GM21381 (cell line): ENCODE results near the gene GCM1.

Source experiments
- ATAC-seq: cut with Tn5 transposase; IDR thresholded peaks from one replicate; pipeline ENCODE4 v1.9.1; 2021; ENCODE audit warnings: mild to moderate bottlenecking, moderate library complexity; ENCODE audit not compliant: unreplicated experiment

The GCM1 gene

DNA sequence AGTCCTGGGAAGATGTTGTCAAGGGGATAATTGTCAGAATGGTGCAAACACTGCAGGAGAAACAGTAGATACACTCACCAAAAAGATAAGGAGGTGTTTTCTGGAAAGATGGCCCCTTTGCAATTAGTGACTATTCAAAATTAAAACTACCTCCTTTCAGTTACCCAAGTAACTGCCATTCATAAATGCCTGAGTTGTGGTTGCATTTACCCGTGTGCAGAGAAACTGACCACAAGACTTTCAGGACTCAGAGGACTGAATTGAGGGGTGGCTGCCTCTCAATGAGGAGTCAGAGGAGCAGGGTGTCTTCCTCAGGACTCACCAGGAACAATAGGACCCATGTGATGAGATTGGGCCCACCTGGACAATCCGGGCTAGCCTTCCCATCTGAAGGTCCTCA lies 39.0 kb downstream of the GCM1 start:
- ATAC-seq = peak; percentile 85

GRCh38 chr6:53107091-53107490 lies 41.5 kb downstream of the GCM1 start:
- ATAC-seq = no peak

DNA sequence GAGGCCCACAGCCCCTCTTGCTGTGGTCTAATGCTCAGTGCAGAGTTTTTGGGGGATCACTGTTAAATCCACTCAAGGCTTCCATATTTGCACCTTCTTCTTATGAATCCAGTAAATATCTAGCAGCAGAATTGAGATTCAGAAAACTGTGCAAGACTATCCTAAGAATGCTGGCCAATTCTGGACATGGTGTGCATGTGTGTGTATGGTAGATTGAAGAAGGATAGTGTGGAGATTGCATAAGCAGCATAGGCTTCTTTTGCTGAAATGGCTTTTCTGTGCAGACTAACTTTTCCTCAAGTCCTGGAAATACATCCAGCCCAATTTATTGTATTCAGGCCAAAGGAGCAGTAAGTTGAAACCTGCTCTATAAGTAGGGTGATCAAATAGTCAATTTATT lies 43.7 kb downstream of the GCM1 start:
- ATAC-seq = no peak

DNA sequence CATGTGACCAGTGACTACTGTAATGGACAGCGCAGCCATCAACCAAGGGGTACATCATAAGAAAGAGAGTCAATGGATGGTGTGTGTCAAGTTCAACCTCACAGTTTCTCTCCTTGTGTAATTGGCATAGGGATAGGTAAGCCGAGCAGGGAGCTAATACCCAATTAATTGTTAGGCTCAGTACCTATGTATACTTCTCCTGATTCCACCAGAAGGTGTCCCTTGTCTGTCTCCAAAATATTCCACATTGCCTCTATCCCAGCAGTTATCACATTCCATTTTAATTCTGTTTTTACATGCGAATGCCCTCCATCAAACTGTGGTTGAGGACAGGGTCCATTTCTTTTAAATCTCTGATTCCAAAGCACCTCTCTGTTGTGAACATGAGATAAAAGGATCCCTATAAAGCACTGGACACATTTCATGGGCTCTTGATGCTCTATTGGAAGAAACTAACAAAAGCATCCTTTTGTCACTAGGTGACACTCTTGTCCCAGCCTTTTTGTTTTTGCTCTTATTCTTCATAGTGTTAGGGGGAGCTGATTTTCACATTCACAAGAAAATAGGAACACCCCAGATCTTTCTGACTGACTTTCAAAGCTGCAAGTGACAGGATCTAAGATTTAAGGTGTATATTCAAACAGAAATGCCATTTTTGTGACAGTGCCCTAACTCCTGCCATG lies 44.5 kb downstream of the GCM1 start:
- ATAC-seq = no peak

DNA sequence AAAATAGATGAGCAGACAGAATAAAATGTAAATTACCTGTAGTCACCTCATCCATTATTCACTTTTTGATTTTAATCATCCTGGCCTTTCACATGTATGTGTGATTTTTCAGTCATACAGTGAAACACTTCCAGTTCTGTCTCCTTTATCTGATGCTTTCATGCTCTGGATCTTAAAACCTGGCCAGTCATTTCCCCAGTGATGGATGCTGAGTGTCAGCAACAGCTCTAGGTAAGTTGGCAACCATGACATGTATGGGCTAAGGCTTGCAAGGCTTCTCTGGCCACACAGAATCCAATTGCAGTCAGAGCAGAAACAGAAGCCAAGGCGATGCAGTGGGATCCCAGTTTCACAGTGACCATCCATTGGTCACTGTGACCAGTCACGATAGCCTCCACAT lies 47.6 kb downstream of the GCM1 start:
- no peak for ATAC-seq

DNA sequence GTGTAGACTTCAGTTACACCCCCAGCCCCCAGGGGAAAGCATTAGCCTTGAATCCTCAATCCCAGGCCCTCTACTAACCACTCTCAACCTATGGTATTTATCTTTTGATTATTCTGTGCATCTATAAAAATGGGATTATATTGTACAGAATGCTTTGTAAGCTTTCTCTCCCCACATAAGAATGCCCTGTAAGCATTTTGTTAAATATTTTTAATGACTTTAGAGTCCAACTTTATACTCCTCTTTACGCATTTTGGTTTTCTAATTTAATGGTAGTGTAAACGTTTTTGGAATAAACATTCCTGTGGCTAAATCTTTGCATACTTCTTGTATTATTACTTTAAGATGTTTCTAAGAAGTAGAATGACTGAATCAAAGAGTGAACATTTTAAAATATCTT lies 48.1 kb downstream of the GCM1 start:
- no peak for ATAC-seq

DNA sequence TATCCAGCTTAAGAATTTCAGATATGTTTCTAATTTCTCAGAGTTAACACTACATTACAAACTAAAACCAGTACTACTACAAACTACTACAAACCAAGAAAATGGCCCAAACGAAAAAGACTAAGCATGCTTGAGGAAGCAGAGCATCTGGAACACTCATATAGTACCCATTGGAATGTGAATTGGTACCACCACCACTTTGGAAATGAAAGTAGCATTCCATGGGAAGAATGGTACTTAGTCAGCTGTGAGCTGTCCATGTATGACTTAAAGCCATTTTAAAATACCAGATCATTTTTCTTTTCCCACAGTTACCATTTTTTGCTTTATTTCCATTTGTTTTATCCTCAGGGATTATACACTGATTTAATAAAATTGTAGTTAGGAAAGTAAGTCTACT lies 52.9 kb downstream of the GCM1 start:
- ATAC-seq = no peak

DNA sequence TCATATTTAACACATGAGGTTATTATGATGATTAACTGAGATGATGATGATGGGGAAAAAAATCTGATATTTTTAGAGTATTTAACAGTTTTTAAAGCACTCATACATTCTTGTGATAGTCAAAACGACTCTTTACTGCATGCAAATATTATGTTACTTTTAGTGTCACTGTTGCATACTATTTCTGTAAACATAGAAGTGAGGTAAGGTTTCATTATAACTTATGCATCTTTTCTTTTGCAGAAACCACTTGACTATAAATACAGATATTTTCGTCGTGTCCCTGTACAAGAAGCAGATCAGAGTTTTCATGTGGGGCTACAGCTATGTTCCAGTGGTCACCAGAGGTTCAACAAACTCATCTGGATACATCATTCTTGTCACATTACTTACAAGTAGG lies 53.4 kb downstream of the GCM1 start:
- ATAC-seq = no peak

GRCh38 chr6:53090576-53090975 lies 58.1 kb downstream of the GCM1 start:
- no peak for ATAC-seq

DNA sequence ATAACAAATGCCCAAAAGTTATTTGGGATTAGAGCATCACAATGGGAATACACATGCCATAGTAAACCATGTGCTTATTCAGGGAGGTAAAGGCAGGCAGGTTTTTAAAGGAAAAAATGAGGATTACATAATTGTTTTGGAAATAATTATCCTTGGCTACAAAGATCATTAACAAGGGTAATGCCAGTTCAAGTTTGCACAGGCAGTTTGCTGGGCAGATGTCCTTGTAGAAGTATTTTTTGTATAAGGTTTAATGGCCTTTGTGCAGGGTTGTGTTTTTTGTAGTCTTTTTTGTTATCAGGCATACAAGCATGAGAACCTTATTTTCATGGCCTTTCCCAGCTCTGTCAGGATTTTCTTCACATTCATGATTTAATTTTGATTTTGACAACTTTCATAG lies 58.7 kb downstream of the GCM1 start:
- ATAC-seq = no peak

GRCh38 chr6:53086302-53086701 lies 62.3 kb downstream of the GCM1 start:
- no peak for ATAC-seq

GRCh38 chr6:53080813-53081212 lies 67.8 kb downstream of the GCM1 start:
- no peak for ATAC-seq
